ENCODE data around the gene IFT57.
A peak's percentile ranks its signal among the peaks of the same experiment; 100 is the strongest.
"Not testable (repeated sequence)": the region's sequence is repeated elsewhere in the genome, so short reads cannot be mapped to it uniquely, and the experiment has no call there.

Gene IFT57

DNA sequence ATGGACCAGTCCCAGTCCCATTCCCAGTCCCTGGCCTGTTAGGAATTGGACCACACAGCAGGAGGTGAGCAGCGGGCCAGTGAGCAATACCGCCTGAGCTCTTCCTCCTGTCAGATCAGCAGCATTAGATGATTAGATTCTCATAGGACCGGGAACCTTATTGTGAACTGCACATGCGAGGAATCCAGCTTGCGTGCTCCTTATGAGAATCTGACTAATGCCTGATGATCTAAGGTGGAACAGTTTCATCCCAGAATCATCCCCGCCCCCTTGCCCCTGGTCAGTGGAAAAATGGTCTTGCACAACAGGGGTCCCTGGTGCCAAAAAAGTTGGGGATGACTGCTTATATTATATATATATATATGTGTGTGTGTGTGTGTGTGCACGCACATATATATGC, 63.1 kb downstream of the IFT57 start:
- no peak for DNase-seq (ENCODE audit: low read depth)

DNA sequence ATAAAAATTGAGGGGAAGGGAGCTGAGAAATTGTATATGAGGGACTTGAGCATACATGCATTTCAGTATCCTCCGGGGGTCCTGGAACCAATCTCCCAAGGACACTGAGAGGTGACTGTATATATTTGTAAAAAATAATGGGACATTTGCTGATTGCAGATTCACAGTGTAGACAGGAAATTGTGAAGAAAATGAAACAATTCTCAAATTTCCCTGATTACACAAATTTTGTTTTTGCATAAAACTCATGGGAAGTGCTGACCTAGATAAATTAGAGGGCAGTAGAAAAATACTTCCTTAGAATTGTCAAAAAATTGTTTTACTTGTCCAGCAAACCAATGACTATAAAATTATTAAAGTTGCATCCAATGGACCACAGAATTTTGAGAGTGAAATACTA, 64.0 kb downstream of the IFT57 start:
- DNase-seq (ENCODE audit: low read depth), result no peak

DNA sequence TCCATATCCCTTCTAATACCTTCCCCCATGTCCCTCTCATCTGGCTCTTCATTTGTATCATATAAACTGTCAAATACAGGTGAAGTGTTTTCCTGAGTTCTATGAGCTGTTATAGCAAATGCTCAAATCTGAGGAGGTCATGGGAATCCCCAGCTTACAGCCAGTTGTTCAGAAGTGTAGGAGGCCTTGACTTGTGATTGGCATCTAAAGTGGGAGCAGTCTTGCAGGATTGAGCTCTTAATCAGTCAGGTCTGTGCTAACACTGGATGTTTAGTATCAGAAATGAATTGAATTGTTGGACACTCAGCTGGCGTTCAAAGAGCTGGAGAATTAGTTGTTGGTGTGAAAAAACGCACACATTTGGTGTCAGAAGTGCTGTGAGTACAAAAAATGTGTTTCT, 65.0 kb downstream of the IFT57 start:
- DNase-seq (ENCODE audit: low read depth), result no peak

DNA sequence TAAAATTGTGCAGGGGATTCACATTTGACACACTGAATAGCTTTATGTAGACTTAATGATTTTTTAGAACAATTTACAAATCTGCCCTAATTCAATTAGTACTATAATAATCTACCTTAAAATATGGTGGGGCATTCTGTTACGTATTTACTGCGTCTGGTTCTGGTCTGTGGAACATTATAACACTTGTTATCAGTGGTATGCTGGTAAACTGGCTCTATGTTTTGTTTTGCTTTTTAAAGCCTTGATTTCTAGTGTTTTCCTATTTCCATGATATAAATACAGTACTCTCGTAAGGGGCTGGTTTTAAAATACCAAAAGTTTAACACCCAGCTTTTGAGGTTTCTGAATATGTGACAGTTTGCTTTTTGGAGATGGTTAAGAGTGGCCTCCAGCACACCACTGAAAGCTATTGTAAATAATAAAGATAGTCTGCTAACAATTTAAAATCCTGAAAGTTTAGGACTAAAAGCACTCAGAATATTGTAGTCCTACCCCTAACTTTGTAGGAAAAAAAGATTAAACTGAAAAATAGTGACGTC, 65.8 kb downstream of the IFT57 start:
- no peak for DNase-seq (ENCODE audit: low read depth)

DNA sequence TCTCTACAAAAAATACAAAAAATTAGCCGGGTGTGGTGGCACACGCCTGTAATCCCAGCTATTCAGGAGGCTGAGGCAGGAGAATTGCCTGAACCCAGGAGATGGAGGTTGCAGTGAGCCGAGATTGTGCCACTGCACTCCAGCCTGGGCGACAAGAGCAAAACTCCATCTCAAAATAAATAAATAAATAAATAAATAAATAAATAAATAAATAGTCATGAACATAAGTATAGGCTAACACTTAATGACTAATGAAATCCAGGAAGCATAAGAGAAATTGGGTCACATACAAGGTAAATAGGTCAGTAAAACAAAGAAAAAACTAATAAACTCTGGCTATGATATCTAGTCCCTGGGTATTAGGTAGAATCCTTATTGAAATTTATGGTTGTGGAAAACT, 66.6 kb downstream of the IFT57 start:
- DNase-seq (ENCODE audit: low read depth), result not testable (repeated sequence)

DNA sequence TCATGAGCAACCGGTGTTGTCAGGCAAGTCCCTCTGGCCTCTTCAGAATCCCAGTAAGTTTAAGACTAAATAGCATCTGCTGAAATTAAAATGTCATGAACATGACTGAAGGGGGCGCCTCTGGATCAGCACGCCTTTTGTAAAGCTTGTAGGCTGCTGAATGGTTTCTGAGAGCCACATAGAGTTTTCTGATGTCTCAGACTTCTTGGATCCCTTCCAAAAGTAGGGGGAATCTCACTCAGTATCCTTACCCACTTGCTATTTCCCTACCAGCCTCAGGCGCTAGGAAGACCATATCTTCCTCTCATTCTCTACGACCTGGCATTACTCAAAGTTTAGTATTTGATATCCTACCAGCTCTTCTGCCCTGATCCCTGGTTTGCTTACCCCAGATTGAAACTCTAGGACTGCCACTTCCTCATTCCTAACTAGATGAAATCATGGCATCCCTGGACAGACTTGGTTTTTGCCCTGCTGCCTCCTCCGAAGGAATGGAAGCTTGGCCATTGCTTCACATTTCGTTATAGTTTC, 68.7 kb downstream of the IFT57 start:
- DNase-seq (ENCODE audit: low read depth), result peak; percentile 15

DNA sequence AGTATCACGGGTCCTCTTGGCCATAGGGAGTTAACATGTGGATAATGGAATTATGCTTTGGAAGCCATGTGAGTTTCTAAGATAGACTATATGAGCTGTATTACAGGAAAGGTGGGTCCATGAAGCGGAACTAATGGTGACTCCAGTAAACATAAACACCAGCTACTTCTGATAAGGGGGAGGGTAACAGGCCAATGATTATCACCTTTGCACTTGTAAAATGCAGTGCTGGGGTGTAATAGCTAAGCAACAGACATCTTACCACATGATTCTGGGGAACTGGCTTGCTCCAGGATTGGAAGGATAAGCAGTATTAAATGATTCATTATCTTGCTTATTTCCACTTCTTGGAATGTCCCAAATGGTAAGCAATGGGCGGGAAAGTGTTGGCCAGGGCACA, 70.0 kb downstream of the IFT57 start:
- no peak for DNase-seq (ENCODE audit: low read depth)

DNA sequence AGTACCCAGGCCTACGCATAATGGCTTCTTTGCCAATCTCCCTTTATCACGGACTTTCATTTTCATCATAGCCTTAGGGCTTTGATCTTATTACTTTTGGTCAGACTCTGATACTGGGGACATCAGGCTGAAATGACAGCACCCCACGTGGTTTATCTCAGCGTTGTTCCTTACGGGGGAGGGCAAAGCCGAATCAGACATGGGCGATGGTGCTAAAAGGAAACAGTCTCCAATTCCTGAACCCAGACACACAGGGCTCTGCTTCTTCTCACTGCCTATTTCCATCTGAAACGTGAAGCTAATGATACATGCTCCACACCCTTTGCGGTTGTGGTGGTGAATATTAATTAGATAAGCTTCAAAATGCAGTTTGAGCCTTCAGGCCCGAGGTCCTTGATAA, 72.0 kb downstream of the IFT57 start:
- no peak for DNase-seq (ENCODE audit: low read depth)

DNA sequence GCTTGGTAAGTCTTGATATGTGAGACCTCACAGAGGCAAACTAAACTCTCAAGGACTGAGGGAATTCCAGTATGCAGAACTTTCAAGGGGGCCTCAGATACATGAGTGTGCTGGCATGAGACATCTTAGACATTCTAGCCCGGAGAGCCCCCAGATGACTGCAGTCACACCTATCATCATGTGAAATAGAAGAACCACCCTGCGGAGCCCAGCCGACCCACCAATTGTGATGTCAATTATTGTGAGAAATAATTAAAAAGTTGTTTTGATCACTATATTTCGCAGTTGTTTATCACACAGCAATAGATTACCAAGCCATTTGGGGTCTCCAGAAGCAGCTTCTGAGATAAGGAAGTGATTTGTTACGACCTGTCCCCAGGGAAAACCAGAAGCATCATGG, 76.1 kb downstream of the IFT57 start:
- no peak for DNase-seq (ENCODE audit: low read depth)

DNA sequence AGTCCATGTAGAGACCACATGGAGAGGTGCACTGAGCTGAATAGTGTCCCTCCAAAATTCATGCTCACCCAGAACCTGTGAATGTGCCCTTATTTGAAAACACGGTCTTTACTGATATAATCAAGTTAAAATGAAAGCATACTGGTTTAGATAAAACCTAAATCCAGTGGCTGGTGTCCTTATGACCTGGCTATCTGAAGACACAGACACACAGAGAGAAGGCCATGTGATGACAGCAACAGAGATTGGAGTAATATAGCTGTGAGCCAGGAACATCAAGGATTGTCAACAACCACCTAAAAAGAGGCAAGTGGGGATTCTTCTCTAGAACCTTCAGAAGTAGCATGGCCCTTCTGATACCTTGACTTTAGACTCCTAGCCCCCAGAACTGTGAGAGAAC, 76.6 kb downstream of the IFT57 start:
- no peak for DNase-seq (ENCODE audit: low read depth)

DNA sequence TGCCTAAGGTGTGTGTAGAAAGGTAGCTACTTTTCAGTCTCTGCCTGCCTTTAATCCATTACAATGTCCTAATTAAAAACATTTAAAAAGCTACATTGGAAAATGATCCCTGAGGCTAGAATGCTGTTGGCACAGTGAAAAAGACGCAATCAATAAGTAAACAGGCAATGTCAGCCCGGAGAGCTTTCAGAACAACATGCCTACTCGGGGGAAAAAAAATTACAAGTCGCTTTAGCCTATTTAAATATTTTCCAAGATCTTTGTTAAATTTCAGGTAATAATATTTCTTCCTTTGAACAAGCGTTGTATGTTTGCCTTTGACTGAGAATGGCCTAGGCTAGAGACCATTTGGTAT, 84.8 kb downstream of the IFT57 start:
- DNase-seq (ENCODE audit: low read depth), result no peak

DNA sequence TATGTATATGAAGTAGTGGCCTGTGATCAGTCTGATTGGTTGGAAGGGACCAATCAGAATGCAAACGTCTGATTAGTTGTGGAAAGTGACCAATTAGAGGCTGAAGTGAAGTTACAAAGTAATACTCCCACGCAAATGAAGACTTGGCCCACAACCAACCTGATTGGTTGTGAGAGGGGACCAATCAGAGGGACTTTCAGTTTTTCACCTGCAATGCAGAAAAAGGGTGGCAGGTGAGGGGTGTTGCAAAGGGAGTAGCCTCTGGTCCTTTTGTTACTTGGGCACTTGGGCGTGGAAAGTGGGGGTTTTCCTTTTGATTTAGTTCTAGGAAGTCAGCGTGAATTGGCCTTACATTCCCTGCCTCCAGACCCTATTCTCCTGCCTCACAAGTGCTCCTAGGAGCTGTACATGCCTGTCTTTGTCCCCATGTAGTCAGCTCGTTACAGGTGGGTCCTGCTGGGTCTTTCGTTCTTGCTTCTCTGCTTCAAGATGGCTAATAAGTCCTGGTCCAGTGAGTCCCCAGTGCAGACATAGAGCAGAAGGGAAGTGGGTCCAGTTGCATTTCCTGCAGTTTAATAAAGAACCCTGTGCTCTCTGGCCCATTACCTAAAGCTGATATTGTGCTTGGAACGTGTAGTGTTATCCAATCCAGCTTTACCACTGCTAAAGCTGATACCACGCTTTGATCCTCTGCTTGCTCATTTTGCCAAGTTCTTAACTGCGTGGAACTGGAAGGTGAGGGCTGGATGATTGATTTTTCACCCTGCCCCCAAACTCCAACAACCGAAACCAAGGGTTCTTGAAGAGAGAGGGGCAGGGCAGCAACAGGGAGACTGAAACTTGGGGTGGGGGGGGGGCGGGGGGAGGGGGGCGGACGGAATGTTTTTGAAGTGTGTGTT, 85.4 kb downstream of the IFT57 start:
- DNase-seq (ENCODE audit: low read depth), result no peak

DNA sequence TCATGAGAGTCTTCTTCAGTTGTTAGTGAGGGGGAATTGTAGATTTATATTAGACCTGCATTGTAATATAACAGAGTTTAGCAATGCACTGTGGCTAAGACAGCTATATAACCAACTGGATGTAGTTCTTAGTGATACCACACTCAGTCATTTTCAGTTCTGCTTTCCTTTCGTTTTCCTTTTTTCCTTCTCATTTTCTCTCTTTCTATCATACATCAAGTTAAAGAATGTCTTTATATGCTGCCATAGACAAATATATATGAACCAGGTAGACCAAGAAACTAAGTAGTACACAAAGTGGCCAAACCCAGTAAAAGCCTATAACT, 87.7 kb downstream of the IFT57 start:
- no peak for DNase-seq (ENCODE audit: low read depth)

DNA sequence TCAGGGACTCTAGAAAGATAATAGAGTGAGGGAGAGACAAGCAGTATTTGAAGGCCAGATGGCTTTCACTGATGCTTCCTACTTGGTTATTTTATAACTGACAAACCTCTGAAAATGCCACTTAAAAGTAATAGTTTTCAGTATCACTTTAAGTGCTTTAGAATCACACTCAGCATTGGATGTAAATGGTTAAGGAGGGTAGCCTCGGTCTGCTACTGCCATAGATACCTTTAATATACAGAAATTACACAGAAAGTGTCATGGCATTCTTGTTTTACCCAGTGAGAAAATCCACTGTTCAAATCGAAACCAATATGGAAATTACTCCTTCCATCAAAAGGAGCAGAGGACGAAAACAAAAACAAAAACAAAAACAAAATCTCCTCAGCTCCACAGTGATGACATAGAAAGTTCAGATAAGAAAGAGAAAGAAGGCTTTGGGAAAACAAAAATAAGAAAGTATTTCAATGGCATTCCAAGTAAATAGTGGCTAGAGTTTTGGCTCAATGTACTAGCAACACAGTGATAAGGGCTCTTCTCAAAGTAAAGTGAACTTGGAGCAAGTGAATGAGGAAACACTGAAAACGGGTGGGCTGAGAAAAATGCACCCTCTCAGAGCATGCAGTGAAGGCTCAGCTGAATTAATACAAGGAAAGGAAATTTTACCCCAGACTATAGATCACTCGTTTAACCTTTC, 88.2 kb downstream of the IFT57 start:
- DNase-seq (ENCODE audit: low read depth), result no peak

DNA sequence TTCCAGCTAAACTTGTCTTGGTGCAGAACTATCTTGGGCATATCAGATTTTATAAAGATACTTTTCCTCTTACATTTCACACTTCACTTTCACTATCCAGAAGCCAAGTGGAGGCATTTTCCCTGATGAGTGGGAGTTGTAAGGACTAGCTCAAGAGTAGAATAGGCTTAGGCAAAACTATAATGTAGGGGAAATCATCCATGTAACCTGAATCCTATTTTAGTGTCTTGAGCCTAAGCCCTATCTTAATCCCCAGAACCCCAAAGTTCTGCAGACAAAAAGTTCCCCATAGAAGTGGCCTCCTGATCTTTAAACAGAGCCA, 89.2 kb downstream of the IFT57 start:
- no peak for DNase-seq (ENCODE audit: low read depth)

DNA sequence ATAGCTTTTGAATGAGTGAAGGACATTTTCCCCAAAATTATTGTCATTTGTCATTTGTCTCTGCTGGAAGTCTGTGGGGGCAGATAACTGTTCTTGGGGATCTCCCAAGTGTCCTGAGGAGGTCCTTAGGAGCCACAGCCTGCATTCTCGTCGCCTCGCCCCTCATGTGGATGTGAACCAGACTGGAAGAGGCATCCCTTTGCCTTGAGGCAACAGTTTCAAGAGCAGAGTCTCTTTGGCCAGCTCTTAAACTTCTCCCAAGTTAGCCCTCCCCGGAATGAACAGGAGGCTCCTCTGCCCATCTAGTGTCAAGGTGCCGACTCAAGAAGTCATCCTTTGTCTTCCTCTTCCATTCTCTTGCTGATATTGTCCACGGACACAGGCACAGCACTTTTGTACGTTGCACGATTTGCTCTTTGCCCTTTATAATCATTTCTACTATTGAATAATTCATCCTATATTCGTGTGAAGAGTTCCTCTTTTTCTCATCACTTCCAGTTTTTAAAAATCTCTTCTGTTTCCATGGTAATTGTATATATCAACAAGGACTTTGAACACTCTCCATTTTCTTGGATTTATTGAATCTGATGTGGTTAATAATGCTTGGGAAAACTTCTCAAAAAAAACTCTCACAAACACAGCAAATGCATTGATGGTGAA, 90.6 kb downstream of the IFT57 start:
- no peak for DNase-seq (ENCODE audit: low read depth)

DNA sequence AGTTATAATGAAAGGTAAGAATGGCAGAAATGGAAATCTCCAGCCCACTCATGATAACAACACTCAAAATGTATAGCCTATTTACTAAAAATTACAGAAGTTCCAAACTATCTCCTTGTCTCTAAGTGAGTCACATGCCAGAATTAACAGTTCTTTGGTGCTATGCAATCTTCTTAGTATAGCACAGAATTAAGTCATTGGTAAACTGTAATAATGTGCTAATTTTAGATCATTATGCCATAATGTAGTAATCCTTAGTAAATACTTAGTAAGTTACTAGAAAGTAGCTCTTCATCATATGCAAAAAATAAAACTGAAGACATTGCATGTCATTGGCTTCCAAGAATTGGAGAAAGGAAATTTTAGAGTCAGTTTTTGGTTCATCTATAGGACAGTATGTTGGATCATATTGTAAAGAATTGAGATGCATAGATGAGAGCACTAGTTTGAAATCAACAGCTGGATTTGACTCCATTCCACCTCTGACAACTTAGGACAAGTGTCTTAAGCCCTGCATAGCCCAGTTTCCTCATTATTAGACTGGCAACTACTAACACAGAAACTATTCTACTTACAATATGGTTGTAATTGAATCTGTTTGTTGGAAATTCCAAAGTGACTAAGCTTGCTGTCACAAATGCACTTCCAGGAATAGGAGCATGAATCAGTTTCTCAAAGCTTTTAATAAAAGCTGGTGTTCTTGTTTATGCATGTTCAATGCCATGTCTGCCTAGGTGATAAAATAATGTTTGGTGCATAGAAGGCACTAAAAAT, 91.3 kb downstream of the IFT57 start:
- no peak for DNase-seq (ENCODE audit: low read depth)

DNA sequence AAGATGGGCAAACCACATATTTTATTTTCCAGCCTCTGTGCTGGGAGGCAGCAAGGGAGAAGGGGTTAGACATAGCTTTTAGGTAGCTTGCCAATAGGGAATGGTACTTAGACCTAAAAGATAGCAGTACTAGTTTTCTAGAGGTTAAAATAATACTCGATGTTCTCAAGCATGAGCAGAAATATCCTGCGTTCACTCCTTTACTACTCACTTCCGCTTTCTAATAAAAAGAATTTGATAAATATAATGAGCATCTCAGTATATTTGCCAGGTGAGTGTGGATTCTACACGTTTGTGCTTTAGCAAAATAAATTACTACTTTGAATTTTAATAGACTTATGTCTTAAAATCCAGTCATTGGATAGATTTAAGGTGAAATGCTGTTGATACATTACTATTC, 92.0 kb downstream of the IFT57 start:
- DNase-seq (ENCODE audit: low read depth), result no peak

DNA sequence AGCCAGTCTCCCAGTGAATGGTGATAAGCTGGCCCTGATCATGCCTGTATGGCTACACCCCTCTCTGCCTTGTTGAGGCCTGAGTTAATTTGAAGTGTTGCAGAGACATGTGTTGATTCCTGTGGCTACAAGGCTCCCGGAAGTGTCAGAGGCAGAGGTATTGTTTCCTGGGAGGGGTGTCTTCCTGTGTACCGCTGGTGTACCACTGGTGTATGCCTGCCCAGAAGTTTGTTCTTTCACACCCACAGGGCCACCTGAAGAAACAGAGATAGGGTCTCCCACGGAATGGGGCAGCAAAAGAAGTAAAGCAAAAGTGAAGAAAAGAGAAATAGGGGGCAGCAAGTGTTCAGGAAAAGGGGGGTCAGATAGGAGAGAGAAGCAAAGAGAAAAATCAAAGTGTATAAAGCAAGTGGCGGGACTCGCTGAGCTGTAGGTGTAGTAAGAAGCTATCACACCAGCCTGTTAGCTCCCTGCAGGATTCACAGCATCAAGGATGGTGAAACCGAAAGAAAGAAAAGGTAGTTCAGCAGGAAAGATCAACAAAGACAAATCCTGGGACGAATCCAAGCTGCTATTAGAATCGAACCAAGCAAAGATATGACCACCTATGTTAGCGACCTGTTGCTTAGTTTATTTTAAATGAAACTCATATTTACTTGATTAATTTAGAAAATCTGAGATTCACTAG, 94.8 kb downstream of the IFT57 start:
- peak; percentile 29 for DNase-seq (ENCODE audit: low read depth)

DNA sequence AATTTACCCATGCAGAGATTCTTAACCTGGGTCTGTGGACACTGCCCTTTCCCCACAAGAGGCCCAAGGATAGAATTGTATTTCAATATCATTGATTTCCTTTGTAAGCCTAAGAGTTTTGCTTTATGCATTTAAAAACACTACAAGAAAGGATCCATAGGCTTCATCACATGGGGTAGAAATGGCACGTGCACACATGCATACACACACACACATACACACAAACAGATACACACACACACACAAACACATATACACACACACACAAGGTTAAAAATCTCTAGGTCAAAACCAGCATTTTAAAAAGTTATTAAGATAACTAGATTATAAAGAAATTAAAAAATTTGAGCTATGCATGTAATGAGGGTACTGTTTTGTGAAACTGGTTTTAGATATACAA, 95.9 kb downstream of the IFT57 start:
- DNase-seq (ENCODE audit: low read depth), result no peak

DNA sequence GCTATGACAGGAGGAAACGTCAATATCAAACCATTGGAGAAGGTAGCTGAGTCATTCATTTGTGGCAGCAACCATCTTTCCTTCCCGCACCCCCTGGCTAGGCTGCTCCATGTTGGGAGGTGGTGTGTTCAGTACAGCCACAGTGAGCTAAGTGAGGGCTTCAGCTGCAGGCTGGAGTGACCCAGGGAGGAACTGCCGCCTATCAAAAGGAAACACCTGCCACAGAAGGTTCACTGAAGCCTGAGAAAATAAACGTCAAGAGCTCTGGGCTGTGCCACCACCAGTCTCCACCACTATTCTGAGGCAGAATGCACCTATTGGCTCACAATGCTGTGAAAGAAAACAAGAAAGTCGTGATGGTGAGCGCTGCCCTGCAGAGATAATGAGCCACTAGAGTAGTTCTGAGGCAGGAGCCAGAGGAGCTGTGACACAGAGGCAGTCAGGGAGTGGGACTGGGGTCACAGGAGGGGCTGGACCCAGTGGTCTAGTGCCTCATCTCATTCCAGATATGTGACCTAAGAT, 96.6 kb downstream of the IFT57 start:
- no peak for DNase-seq (ENCODE audit: low read depth)

Measured in stimulated activated CD8-positive, alpha-beta memory T cell treated with anti-CD3 and anti-CD28 coated beads, Interleukin-15, amount 100 ng/mL, for 1 hour (primary cell).